Measurements from ENCODE around the gene TMTC2.
"Not testable (repeated sequence)": the region's sequence is repeated elsewhere in the genome, so short reads cannot be mapped to it uniquely, and the experiment has no call there.

Gene TMTC2

DNA sequence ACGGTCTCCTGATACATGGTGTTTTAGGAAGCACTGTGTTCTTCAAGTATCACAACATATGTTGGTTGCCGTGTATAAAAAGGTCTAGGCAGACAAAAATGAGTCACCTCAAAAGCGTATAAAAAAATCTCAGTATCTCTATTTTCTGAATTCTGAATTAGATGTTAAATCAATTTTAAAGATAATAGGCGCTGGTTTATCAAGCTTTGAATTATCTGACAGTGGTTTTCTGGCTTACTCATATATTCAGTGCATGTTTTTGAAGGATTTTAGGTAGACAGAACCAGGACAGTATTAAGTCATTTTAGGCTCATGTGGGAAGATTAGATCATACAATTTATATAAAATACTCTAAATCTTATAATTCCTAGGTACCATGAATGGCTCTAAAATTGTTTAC lies 110.8 kb downstream of the TMTC2 start:
- DNase-seq = no peak

DNA sequence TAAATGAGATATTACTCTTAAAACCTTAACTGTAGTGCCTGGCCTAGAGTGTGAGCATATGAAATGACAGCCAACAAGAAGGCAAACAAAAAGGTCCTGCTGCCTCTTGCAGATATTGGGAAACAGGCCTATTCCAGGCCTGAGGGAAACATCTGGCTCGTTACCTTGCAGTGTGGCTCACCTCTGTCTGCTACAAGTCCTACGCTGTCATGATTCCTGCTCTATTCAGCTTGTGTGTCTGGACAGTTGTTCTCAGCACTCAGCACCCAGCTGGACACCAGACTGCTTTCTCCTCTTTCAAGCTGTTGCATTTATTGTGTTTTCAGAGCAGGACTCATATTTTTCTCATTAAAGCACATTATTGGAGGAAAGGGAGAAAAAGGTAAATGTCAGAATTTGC lies 113.5 kb downstream of the TMTC2 start:
- no peak for DNase-seq

- DNase-seq = no peak
Observed at GRCh38 chr12:82801951-82802610, 115.4 kb downstream of the TMTC2 start.

DNA sequence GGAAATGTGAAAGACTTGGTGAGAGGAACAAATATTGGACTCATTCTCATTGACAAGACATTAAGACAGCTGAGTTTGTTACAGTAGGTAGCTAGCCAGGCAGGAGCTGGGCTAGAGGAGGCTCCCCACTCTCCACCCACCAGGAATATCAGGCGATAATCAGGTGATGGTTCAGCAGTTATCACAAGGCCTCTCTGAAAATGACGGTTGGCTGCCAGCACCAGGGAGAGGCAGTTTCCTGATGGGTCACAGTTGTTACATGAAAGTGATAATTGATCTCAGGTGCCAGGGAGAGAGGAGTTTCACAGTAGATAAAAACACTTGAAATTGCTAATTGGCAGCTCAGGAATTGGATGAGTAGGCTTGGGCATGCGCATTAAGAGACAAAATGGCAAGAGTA lies 116.5 kb downstream of the TMTC2 start:
- DNase-seq = no peak

DNA sequence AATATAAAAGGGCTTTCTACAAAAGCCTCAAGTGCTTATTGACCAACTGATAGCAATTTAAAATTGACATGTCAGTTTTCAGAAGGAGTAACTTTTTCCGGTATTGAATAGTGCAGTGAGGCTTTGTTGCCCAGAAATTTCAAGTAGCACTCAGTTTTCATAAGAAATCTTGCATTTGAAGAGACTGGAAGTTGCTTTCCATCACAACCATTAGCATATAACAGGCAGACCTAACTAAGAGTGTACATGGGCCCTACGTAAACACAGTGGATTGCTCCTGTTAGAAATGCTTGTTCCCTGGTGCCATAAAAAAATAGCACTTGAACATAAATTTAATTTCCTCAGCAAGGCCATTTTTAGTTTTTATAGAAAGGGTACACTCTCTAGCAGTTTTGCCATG lies 117.9 kb downstream of the TMTC2 start:
- no peak for DNase-seq

- not testable (repeated sequence) for DNase-seq
Observed at GRCh38 chr12:82805004-82805403, 118.3 kb downstream of the TMTC2 start.

- no peak for DNase-seq
Observed at GRCh38 chr12:82805812-82806497, 119.2 kb downstream of the TMTC2 start.

DNA sequence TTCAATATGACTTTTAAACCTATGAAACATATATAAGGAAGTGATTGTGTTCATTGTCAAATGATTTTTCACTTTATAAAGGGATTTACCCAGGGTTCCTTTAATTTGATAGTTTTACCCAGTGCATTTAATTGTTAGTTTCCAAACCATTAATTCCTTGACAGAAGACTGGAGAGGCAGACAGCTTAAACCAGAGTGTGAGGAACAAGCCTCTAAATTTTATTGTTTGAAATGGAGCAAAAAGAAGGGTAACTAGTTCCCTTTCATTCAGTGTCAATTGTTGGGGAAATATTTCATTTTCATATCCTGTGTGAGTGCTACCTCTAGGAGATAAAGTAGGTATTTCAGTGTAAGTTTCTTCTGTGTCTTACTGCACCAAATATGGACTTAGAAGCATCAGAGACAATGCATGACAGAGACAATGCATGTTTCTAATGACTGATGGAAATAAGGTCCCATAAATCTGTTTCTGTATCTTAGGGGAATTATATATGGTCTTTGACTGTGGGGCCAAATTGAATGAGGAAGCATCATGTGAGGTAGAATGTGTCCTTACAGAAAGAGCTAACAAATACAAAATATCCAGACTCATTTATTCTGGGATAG lies 120.5 kb downstream of the TMTC2 start:
- DNase-seq = no peak

DNA sequence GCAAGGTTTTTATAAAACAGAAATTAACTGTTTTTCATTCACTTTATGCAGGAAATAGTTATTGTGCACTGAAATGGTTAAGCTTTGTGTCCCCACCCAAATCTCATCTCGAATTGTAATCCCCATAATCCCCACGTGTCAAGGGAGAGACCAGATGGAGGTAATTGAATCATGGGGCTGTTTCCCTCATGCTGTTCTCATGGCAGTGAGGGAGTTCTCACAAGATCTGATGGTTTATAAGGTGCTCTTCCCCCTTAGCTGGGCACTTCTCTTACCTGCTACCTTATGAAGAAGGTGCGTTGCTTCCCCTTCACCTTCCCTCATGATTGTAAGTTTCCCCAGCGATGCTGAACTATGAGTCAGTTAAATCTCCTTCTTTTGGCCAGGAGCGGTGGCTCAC lies 123.9 kb downstream of the TMTC2 start:
- DNase-seq = no peak

GRCh38 chr12:82817368-82817767 lies 130.7 kb downstream of the TMTC2 start:
- DNase-seq = no peak

DNA sequence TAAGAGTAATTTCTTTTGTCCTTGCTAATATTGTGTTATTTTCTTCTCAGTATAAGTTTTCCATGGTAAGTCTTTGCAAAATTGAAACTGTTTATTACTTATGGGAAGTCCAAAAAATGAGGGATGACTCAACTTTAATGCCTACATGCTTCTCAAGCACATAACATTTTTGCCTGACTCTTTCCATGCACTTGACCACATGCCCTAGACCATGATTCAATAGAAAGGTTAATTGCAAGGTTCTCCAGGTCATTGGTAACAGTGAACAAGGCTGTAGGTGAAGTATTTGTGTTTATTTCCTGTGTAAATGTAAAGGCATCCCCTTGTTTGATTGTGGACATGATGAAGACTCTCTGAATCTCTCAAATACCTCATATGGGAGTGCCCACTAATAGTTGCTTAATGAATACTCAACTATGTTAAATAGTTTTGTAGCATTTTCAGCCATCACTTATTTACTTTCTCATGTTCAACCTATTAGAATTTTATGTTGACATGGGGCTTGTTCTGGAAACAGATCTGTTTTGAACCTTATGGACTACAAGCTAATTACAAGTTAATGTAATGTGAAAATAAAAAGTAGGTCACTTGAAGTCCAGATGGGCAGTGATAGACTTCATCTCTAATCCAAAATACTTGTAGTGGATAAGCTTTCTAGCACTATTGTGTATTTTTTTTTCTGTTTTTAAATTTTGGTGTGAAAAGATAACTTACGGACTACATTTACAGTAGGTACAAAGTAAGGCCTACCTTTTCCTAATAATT lies 131.7 kb downstream of the TMTC2 start:
- DNase-seq = no peak

DNA sequence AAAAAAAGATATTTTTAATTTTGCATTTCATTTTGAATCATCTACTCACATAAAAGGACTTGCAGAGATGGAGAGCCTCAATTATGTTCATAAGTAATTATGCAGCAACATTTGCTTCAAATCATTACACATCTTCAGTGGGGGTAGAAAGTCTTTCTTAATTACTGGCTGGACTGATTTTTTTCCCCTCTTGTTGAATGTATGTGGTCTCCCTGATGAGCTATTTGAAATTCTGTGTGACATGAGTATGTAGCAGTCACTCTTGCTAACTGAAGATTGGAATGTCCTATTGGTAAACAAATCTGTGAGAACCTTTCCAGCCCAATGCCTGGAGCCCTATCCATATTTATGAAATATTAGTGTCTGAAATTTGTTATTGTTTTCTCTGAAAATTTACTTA lies 139.8 kb downstream of the TMTC2 start:
- DNase-seq = no peak

- DNase-seq = no peak
Observed at GRCh38 chr12:82832096-82832495, 145.4 kb downstream of the TMTC2 start.

DNA sequence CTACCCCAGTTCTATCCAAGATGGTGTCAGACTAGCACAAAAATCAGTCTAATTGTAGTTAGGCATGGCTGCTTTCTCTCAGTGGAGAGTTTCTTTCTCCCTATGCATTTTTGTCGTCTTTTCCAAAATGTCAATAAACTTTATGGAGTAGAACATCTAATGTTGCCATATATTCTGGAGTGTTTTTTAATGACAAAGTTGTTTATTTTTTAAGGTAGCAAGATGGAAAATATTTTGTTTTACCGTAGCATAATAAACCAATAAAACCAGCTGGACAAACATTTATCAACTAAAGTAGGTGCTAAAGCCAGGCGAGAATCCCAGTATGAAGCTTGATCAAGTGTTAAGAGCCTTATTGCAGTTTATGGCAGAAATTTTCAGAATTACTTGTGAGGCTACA lies 146.3 kb downstream of the TMTC2 start:
- no peak for DNase-seq

DNA sequence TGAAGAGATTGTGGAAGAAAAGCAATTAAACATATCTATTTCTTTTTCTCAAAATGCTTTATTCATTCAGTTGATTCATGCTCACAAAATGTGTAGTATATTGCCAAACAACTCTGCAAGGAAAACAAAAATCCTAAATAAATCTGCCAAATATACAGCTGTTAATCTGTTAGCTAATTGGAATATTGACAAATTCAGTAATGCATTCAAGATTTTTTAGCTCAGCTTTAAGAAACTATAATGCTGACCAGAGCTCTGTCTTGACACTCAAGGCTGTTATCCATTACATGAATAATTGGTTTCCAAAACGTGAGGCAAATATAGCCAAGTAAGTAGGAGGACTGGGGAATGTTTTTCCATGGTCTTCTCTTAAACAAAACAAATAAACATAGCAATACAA lies 146.8 kb downstream of the TMTC2 start:
- DNase-seq = no peak

- no peak for DNase-seq
Observed at GRCh38 chr12:82835217-82835616, 148.5 kb downstream of the TMTC2 start.

DNA sequence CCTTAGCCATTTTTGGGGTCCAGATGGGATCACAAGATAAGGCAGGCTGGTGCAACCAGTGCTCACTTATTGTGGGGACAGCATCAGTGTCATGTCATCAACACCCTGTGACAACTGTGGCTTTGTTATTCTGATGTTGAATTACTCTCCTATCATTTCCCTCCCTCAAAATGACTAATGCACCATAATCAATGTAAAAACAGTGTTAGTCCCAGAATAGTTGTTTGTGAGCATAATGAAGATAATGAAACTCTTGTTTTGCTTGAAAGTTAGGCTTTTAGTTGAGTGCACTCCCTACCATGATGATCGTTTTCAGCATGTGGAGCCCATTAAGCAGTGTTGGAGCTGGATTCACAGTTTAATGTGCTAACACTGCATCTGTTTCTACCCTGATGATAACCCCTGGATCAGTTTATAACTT lies 151.4 kb downstream of the TMTC2 start:
- DNase-seq = no peak

DNA sequence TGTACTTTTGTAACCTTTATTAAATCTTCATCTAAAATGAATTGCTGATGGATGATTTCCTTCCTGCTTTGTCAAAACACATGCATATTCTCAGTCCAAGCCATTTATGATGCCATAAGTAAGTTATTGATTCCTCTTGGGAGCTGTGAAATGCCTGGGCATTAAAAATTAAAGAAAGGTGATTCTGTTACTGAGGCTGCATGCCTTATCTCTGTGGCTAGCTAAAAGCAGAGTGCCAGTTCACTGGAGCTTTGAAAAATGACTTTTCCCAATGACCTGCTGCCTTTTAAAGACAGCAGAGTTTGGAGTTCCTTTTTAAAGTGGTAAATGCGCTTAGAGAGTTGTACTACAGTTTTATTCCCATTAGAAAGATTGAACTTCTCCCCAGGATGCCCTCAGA lies 152.1 kb downstream of the TMTC2 start:
- no peak for DNase-seq

GRCh38 chr12:82839796-82840195 lies 153.1 kb downstream of the TMTC2 start:
- no peak for DNase-seq

DNA sequence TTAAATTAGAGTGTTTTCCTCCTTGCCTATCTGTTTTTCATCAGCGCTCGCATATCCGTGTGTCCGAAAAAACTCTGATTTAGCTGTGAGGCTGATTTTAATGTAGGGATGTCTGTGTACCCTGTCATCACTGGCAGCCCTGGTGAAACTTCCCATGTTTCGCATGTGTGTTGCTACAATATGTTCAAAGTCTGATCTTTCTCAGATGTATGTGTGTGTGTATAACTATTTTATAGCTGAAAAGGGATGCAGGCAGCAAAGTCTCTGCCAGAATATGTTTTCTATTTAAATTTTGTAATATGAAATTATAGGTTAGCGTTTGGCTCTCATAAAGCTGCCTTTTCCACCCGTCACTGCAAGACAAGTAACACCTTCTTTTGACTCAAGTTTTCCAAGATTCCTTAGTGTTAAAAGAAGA lies 154.8 kb downstream of the TMTC2 start:
- DNase-seq = peak; percentile 41

DNA sequence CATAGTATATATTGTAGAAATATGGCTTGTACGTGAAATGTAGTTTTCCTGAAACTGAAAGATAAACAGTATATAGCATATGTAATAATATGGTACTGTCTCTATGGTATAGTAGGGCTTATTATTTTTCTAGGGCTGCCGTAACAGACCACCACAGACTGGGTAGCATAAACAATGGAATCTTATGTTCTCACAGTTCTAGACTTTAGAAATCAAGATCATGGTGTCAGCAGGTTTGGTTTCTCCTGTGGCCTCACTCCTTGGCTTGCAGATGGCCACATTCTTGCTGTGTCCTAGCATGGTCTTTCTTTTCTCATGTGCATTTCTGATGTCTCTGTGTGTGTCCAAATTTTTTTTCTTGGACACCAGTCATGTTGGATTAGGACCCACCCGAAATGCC lies 155.8 kb downstream of the TMTC2 start:
- no peak for DNase-seq

- not testable (repeated sequence) for DNase-seq
Observed at GRCh38 chr12:82845076-82845475, 158.4 kb downstream of the TMTC2 start.

DNA sequence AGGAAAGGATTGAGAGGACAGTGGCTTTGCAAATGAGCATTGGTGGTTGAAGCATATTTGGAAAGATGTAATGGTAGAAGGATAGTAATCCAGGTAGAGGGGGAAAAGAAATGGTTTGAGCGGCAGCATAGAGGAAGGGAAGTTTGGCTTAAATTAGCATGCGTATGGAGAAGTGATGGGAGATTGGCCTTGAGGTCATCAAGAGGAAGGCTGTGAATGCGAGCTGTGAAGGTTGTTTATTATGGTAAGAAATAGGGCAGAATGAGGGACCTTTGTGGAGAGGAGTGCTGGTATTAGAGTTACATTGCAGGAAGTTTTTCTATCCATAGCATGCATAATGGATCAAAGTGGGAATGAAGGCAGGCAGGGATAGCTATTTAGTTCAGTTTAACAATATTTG lies 162.1 kb downstream of the TMTC2 start:
- no peak for DNase-seq

- no peak for DNase-seq
Observed at GRCh38 chr12:82852529-82852928, 165.8 kb downstream of the TMTC2 start.
